Urinary bladder (tissue), 4 donors: ENCODE measurements around the gene UQCR11. TPM values are rescaled to one million over a fixed set of nuclear protein-coding genes. Genes with fewer than 3 reads are reported as not detected.
"Not testable (repeated sequence)": the region's sequence is repeated elsewhere in the genome, so short reads cannot be mapped to it uniquely, and the experiment has no call there.

Experiments used
- DNase-seq: peaks from one replicate; pipeline ENCODE4 v3.0.0-alpha.2; 2015; ENCODE audit errors: extremely low spot score
- H3K27ac ChIP-seq: one replicate; pipeline ENCODE4 v1.5.1; 2013; ENCODE audit warnings: low read depth, mild to moderate bottlenecking, moderate library complexity
- H3K36me3 ChIP-seq: one replicate; pipeline ENCODE4 v1.6.1; 2013; ENCODE audit warnings: mild to moderate bottlenecking, moderate library complexity; ENCODE audit not compliant: insufficient read depth
- H3K4me1 ChIP-seq: one replicate; pipeline ENCODE4 v1.6.1; 2013; ENCODE audit warnings: mild to moderate bottlenecking, moderate library complexity; ENCODE audit not compliant: insufficient read depth
- H3K4me3 ChIP-seq: one replicate; pipeline ENCODE4 v1.5.1; 2013; ENCODE audit warnings: low read depth, low read length
- WGBS: extraction: QIAGEN DNeasy Blood & Tissue Kit; methylation state at CpG from one replicate; pipeline ENCODE4 v1.1.7; 2013; 5-methylcytosine and 5-hydroxymethylcytosine counted together
- polyA plus RNA-seq: library from polyadenylated mRNA; stranded (reverse); fragments of 200-250 nt; gene quantifications from one replicate; pipeline ENCODE4 v1.2.3, GENCODE V29; 2013
- total RNA-seq: library from RNA; depleted of rRNA; stranded (reverse); fragments of >200 nt; gene quantifications from one replicate; pipeline ENCODE4 v1.2.3, GENCODE V29; 2014
- donor health status: healthy with polysubstance abuse.
- donor health status: healthy.

UQCR11 gene
- total and polyA plus RNA-seq, 2 donors = 33.3 to 144 TPM

DNA sequence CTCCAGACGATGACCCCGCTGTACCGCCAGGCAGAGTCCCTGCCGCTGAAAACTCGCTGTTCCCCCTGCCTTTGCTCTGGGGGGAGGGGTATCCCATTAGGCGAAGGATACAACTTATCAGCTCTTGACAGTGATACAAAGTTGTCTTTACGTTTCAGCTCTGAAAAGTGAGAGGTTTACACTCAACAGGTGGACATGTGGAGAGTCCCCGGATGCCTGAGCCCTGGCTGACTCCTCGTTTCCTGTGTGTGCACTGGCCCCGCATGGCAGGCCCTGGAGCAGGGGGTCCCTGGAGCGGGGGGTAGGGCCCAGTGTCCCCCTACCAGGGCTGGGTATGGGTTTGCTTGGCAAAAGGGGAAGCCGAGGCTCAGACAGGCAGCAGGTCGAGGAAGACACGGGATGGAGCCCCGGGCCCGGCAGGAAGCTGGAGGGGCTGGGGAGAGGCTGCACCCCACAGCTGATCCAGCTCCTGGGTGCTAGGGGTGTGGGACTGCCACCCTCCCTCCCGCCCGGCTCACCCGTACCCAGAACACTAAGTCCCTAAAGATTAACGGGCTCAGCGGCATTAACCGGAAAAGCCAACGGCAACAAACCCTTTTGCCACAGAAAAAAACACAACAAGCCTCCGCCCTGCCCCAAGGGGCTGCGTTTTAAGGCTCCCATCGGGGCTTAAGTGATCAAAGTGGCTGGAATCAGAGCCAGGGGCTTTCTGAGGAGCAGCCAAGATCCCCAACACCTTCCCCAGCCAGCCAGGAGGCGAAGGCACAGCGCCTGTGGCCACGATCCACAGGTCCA is 41.6 kb upstream of the UQCR11 start:
- H3K27ac ChIP-seq = no peak overlapping the region
- H3K4me3 ChIP-seq = no peak overlapping the region
- peaks cover 2% of the 10 kb centered on the region for H3K36me3 ChIP-seq
- no peak for DNase-seq
- peaks cover 2% of the 10 kb centered on the region for H3K4me1 ChIP-seq
- 83% methylated on average over 29 of the region's 29 CpGs for WGBS

DNA sequence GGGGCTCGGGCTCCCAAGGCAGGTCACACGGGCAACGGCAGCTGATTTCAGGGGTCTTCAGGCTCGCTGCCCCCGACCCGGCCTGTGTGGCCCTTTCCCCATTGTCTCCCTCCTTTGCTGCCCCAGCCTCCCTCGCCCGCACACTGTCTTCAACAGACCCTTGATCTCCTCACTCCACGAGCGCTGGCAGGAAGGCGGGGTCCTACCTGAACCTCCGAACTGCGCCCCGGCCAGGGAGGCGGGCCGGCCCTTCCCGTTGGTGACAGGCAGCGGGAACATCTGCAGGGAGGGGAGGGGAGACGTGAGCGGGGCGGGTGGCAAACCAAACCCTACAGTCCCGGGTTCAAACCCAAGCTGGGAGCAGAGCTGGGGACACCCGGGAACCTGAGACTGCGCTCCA is 40.9 kb upstream of the UQCR11 start:
- Histone ChIP-seq H3K36me3 (peaks cover 2% of the 10 kb centered on the region), H3K4me1 (peaks cover 1% of the 10 kb centered on the region), H3K27ac (no peak overlapping the region), H3K4me3 (no peak overlapping the region)
- no peak for DNase-seq
- 90% methylated on average over 24 of the region's 24 CpGs for WGBS

DNA sequence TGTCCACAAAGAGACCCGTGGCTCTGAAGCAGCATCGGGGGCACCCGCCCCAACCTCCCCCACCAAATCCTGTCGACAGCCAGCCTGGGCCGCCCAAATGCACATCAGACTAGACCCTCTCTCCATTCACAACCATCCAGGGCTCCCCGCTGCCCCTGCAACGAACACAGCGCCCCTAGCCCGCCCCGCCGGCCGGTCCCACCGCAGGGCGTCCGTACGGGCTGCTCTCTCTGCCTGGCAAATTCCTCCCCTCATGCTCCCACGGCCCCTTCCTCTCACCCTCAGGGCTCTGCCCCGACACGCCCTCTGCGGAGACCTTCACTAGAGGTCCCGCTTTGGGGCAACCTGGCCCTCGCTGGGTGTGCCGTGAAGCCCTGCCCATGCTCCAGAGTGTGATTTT is 40.0 kb upstream of the UQCR11 start:
- no peaks in the 10 kb centered on the region for H3K4me1 ChIP-seq
- WGBS = 93% methylated on average over 23 of the region's 23 CpGs
- H3K27ac ChIP-seq = no peak overlapping the region
- no peak for DNase-seq
- H3K36me3 ChIP-seq = peaks cover 2% of the 10 kb centered on the region
- H3K4me3 ChIP-seq = no peak overlapping the region

- Histone ChIP-seq H3K27ac (no peak overlapping the region), H3K36me3 (peaks cover 2% of the 10 kb centered on the region), H3K4me1 (no peaks in the 10 kb centered on the region), H3K4me3 (no peak overlapping the region)
- DNase-seq = no peak
- 94% methylated on average over 16 of the region's 16 CpGs for WGBS
These were observed 38.8 kb upstream of the UQCR11 start for GRCh38 chr19:1644070-1644469.

DNA sequence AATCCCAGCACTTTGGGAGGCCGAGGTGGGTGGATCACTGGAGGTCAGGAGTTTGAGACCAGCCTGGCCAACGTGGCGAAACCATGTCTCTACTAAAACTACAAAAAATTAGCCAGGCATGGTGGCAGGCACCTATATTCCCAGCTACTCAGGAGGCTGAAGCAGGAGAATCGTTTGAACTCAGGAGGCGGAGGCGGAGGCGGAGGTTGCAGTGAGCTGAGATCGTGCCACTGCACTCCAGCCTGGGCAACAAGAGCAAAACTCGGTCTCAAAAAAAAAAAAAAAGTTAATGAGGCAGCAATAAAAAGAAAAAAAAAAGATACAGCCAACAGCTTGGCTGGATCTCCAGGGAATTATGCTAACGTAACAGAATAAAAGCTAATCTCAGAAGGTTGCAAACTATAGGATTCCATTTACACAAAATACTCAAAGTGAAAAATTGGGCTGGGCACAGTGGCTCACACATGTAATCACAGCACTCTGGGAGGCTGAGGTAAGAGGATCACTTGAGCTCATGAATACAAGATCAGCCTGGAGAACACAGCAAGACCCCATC is 35.7 kb upstream of the UQCR11 start:
- 85% methylated on average over 10 of the region's 10 CpGs for WGBS
- H3K36me3 ChIP-seq, H3K4me1 ChIP-seq, H3K27ac ChIP-seq, DNase-seq, H3K4me3 ChIP-seq: not testable (repeated sequence)

DNA sequence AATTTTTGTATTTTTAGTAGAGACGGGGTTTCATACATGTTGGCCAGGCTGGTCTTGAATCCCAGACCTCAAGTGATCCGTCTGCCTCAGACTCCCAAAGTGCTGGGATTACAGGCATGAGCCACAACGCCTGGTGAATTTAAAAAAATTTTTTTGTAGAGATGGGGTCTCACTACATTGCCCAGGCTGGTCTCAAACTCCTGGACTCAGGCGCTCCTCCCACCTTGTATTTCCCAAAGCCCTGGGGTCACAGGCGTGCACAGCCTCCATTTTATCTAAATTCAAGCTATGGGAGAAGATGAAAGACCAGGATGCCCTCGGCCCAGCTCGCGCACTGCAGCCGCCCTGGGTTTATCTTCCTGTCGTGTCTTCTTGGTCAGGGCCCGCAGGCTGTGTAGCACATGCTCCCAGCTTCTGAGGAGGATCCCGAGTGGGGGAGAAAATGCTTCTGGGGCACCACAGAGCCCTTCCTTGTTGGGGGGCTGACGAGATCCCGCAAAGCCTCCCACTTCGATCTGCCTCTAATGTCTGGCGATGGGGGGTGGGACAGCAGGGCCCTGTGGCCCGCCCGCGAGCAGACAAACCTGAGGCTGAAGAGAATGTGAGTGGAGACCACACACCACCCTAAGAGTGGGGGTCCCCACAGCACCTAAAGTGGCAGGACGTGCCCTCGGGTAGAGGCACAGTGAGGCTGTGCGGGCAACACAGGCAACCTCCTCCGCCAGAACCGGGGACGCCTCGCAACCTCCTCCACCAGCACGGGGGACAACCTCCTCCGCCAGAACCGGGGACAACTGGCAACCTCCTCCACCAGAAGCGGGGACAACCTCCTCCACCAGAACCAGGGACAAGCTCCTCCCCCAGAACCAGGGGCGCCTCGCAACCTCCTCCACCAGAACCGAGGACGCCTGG is 31.3 kb upstream of the UQCR11 start:
- Histone ChIP-seq H3K4me1 (no peaks in the 10 kb centered on the region), H3K4me3 (no peak overlapping the region), H3K27ac (no peak overlapping the region), H3K36me3 (no peaks in the 10 kb centered on the region)
- 96% methylated on average over 34 of the region's 34 CpGs for WGBS
- DNase-seq = no peak

DNA sequence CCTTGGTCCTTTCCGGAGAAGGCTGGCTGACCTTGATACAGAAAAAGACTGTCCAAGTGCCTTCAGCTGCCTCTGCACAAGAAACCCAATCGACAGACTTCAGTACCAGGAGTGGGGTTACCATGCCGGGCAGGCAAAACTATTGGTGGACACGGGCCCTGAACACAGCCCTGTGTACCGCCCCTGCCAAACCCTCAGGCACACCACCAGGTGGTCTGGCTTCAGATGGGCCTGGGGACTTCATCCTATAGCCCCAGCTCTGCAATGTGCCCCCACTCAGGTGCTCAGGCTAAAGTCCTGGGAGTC is 29.6 kb upstream of the UQCR11 start:
- WGBS = 98% methylated on average over 5 of the region's 5 CpGs
- Histone ChIP-seq H3K4me1 (no peaks in the 10 kb centered on the region), H3K4me3 (no peak overlapping the region), H3K36me3 (no peaks in the 10 kb centered on the region), H3K27ac (no peak overlapping the region)
- DNase-seq = no peak

GRCh38 chr19:1634242-1634937 is 29.1 kb upstream of the UQCR11 start:
- no peak overlapping the region for H3K4me3 ChIP-seq
- H3K27ac ChIP-seq = no peak overlapping the region
- 94% methylated on average over 19 of the region's 19 CpGs for WGBS
- H3K4me1 ChIP-seq = no peaks in the 10 kb centered on the region
- no peaks in the 10 kb centered on the region for H3K36me3 ChIP-seq
- DNase-seq = no peak

- Histone ChIP-seq H3K27ac (no peak overlapping the region), H3K36me3 (no peaks in the 10 kb centered on the region), H3K4me1 (no peaks in the 10 kb centered on the region), H3K4me3 (no peak overlapping the region)
- WGBS = 90% methylated on average over 11 of the region's 11 CpGs
- DNase-seq = no peak
These were observed 28.1 kb upstream of the UQCR11 start for GRCh38 chr19:1633269-1633826.

GRCh38 chr19:1632462-1633268 is 27.4 kb upstream of the UQCR11 start:
- no peak for DNase-seq
- no peaks in the 10 kb centered on the region for H3K36me3 ChIP-seq
- no peak overlapping the region for H3K4me3 ChIP-seq
- 88% methylated on average over 26 of the region's 26 CpGs for WGBS
- no peak overlapping the region for H3K27ac ChIP-seq
- H3K4me1 ChIP-seq = no peaks in the 10 kb centered on the region

GRCh38 chr19:1631557-1632100 is 26.4 kb upstream of the UQCR11 start:
- no peak overlapping the region for H3K27ac ChIP-seq
- no peaks in the 10 kb centered on the region for H3K4me1 ChIP-seq
- H3K36me3 ChIP-seq = no peaks in the 10 kb centered on the region
- H3K4me3 ChIP-seq = no peak overlapping the region
- no peak for DNase-seq
- WGBS = 91% methylated on average over 31 of the region's 31 CpGs

- no peak overlapping the region for H3K4me3 ChIP-seq
- WGBS = 91% methylated on average over 17 of the region's 17 CpGs
- no peak for DNase-seq
- H3K27ac ChIP-seq = no peak overlapping the region
- no peaks in the 10 kb centered on the region for H3K36me3 ChIP-seq
- no peaks in the 10 kb centered on the region for H3K4me1 ChIP-seq
These were observed 25.5 kb upstream of the UQCR11 start for GRCh38 chr19:1630811-1631210.
